OCI-LY7 (cell line): ENCODE results near the gene BEST3.

Experiments
- EZH2phosphoT487 ChIP-seq: fragments of 200-600 bp; sonication (generic); IDR thresholded peaks from 2 replicates; pipeline ENCODE4 v1.6.1; 2018; ENCODE audit warnings: low read depth, borderline replicate concordance, mild to moderate bottlenecking, mixed run types, antibody characterized with exemption, low read length, moderate library complexity, mixed read lengths
- TF ChIP-seq, protein P1 (sequence below): fragments of 200-600 bp; sonication (generic); conservative IDR thresholded peaks from 2 replicates; pipeline ENCODE4 v1.5.1; 2014; ENCODE audit warnings: mild to moderate bottlenecking, antibody characterized with exemption, low read length, moderate library complexity, mixed read lengths

- TF ChIP-seq, protein P1, sequence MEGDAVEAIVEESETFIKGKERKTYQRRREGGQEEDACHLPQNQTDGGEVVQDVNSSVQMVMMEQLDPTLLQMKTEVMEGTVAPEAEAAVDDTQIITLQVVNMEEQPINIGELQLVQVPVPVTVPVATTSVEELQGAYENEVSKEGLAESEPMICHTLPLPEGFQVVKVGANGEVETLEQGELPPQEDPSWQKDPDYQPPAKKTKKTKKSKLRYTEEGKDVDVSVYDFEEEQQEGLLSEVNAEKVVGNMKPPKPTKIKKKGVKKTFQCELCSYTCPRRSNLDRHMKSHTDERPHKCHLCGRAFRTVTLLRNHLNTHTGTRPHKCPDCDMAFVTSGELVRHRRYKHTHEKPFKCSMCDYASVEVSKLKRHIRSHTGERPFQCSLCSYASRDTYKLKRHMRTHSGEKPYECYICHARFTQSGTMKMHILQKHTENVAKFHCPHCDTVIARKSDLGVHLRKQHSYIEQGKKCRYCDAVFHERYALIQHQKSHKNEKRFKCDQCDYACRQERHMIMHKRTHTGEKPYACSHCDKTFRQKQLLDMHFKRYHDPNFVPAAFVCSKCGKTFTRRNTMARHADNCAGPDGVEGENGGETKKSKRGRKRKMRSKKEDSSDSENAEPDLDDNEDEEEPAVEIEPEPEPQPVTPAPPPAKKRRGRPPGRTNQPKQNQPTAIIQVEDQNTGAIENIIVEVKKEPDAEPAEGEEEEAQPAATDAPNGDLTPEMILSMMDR: no peak
- TF ChIP-seq EZH2phosphoT487: no peak
Observed at GRCh38 chr12:69610126-69610525, 89.0 kb downstream of the BEST3 start.
